HG03442 (cell line): ENCODE results near the gene NUP54.

ENCODE experiments used
- ATAC-seq: cut with Tn5 transposase; IDR thresholded peaks from one replicate; pipeline ENCODE4 v1.9.1; 2021; ENCODE audit warnings: mild to moderate bottlenecking, moderate library complexity; ENCODE audit not compliant: unreplicated experiment

Gene NUP54

DNA sequence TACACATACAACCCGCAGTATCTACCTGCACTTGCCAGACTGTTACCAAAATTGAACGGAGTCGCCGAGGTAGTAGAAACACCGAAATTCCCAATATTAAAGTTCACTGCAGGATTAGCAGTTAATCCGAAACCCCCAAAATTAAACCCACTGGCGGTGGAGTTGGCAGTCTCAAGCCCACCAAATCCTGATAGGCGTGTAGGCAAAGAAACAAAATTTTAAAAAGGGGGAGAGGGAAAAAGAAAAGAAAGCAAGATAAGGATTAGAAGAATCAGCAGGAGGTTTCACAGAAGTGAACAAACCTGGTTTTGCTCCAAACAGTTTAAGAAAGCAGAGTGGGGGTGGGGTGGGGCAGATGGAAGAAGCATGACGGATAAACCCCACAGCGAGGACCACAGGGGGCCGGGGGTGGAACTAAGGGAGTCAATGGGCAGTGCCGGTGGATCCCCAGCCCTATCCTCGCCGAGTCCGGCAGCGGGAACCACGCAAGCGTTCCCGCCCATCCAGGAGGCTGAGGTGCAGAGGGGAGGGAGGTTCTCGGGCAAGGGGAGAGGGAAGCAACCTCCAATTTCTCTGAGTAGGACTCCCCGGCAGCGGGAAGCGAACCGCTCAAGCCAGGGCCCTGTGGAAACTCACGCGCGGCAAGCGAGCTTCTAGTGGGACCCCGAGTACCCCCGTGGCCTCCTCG is 599 bp downstream of the NUP54 start:
- peak; percentile 32 for ATAC-seq

DNA sequence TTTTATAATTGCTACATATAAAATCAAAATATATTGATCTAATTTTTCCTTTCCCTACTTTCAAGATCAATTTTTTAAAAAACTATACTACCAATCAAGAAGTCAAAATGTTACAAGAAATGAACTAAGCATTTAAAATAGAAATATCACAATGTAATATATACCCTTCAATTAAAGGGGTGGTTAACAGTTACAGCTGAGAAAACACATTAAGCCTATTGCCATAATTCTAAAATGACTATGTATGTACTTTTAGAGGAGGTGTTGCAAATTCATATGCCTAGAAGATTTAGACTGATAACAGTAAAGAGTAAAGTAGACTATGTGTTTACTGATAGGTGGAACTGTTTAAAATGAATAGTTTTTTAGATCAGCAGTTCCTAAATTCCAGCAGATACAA is 3.7 kb downstream of the NUP54 start:
- no peak for ATAC-seq

- ATAC-seq, result no peak
Observed at GRCh38 chr4:76141241-76141640, 7.0 kb downstream of the NUP54 start.

DNA sequence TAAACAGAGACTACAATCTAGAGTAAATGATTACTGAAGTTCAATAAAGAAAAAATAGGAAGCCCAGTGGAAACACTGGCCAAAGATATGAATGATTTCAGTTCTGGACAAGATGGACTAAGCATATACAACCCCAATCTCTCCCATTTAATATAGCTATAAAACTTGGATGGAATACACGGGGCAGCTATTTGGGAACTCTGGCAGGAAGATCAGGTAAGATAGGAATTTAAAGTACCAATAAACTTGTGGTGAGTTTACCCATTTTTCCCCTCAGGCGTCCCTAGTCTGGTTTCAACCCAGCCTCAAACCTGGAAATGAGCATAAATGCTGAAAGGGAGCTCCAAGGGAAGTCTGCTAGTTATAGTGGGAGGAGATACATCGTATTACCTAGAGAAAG is 20.4 kb downstream of the NUP54 start:
- ATAC-seq, result no peak

- ATAC-seq, result no peak
Observed at GRCh38 chr4:76125816-76126215, 22.4 kb downstream of the NUP54 start.

- ATAC-seq, result no peak
Observed at GRCh38 chr4:76120199-76120598, 28.0 kb downstream of the NUP54 start.

GRCh38 chr4:76117536-76117935 is 30.7 kb downstream of the NUP54 start:
- no peak for ATAC-seq

- ATAC-seq, result no peak
Observed at GRCh38 chr4:76116821-76117220, 31.4 kb downstream of the NUP54 start.

GRCh38 chr4:76108467-76109181 is 39.6 kb downstream of the NUP54 start:
- no peak for ATAC-seq

DNA sequence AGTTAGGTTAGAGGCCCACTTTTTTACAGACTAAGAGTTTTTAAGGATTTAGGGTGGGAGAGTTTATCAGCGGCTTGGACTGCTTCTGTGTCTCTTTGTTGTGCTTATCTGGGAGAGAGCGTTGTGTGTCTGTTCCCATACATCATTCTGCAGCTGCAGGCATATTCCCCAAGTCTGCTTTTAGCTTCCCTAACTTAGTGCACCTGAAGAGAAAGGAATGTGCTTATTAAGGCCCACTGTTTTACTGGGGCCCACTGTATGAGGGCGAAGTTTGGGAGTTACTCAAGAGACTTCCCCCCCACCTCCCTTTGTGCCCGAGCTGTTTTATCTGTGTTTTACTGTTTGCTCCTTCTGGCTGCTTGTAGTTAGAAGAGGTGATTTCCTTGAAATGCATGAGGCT is 41.8 kb downstream of the NUP54 start:
- no peak for ATAC-seq

DNA sequence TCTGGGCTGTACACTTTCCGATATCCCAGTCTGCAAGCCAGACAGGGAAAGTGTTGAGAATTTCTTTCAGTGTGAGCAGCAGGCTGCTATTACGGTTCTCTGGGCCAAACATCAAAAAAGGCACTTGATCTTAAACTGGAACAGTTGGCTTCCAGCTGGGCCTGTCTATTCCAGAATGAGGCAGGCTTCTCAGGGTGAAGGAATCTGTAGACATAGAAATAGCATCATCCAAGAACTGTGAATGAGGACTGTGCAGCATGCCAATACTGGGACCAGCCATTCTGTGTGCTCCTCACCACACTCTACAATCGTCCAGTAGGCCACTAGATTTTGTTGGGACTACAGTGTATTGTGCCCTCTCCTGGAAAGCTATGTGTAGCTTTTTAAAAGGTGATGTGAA is 42.5 kb downstream of the NUP54 start:
- no peak for ATAC-seq

DNA sequence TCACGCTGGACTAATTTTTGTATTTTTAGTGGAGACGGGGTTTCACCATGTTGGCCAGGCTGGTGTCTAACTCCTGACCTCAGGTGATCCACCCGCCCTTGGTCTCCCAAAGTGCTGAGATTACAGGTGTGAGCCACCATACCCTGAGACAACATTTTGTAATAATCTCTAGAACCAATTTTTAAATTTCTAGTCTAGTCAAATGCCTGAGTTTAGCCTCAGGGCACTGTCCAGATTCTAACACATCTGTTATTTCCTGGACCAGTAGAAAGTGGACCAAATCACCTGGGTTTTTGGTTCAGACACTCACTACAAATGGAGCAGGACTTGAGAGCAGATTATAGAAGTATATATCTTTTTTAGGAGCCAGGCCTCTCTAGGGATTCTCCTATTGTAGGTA is 52.1 kb downstream of the NUP54 start:
- no peak for ATAC-seq

- no peak for ATAC-seq
Observed at GRCh38 chr4:76095568-76095967, 52.6 kb downstream of the NUP54 start.

DNA sequence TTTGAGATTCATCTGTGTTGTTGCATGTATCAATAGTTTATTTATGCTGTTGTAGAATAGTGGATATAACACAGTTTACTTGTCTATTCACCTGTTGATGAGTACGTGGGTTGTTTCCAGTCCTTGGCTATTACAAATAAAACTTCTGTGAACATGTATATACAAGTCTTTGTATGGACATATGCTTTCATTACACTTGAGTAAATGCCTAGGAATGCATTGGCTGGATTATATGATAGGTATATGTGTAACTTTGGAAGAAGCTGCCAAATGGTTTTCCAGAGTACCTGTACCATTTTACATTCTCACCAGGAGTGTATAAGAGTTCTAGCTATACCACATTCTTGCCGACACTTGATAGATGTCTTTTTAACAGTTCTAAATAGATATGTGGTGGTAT is 57.1 kb downstream of the NUP54 start:
- ATAC-seq, result no peak

- ATAC-seq, result peak; percentile 64
Observed at GRCh38 chr4:76090241-76090691, 57.9 kb downstream of the NUP54 start.

- no peak for ATAC-seq
Observed at GRCh38 chr4:76088719-76089118, 59.5 kb downstream of the NUP54 start.

DNA sequence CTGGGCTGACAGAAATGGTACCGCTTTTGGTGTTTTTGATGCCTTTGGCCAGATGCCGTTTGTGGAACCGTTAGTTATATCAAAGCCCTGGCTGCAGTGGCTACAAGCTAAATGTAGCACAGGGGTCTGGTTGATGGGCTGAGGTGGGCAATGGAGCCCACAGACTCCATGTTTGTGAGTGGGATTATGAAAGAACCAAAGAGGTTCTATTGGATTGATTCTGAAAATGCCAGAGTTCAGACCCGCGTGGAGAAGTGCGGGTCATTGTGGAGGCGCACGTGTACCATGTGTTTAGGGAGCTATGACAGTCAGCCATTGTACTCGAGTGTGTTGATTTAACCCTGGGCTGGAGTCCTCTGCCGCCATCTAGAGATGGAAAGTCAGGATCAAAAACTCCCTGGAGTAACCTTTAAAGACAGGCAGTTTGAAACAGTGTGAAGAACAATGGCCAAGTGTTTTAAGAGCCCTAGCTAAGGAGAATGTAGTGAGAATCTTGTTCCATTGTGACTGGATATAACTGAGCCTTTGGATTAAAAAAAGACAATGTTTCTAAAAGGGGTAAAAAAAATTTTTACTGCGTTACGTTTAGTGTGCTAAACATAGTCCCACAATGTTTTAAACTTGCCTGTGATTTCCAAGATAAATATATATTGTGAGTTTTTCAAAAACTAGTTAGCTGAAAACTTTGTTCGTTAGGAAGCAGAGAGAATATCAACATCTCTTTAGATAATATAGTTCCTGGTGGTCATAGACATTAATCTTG is 61.0 kb downstream of the NUP54 start:
- no peak for ATAC-seq

- ATAC-seq, result no peak
Observed at GRCh38 chr4:76084542-76084941, 63.7 kb downstream of the NUP54 start.

- no peak for ATAC-seq
Observed at GRCh38 chr4:76083386-76083988, 64.7 kb downstream of the NUP54 start.

DNA sequence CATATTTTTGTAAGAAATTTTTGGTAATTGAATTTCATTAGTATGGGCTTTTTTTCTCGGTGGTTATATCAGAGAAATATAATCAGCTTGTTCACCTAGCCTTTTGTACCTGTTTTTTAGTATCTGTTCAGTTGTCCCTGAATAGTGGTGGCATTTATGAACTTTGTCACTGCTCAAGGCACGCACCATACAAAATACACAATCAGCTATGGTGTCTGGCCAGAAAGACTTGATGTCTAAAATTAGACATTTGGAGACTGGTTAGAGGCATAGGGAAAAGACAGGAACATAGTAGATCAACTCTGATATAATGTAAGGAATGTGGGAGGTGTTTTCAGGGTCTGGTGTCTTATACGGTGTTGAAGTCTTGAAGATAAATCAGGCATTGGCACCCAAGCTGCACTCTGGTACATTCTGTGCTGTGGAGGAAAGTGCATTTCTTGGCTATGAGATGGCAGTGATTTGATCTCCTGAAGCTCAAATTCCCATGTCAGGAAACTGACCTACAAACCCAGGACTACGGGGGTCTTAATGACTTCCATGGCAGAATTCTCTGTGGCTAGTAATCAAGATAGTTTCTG is 70.1 kb downstream of the NUP54 start:
- no peak for ATAC-seq

- ATAC-seq, result no peak
Observed at GRCh38 chr4:76074993-76075600, 73.1 kb downstream of the NUP54 start.
